Astrocyte of the cerebellum (primary cell): ENCODE data around the gene NCAM2.

Source experiments
- DNase-seq: peaks from one replicate; pipeline ENCODE4 v3.0.0-alpha.2; 2011; ENCODE audit warnings: low read depth
- H3K4me3 ChIP-seq: 2 replicates; pipeline ENCODE4 v1.5.1; 2011; ENCODE audit warnings: mild to moderate bottlenecking, low read depth, low read length, moderate library complexity
- in situ Hi-C: cut with HindIII; loops from 2 replicates; pipeline ENCODE4 v1.10.0; 2017; ENCODE audit warnings: low sequenced_read_pairs
- TF ChIP-seq, protein P1 (sequence below): IDR thresholded peaks from 2 replicates; pipeline ENCODE4 v1.5.1; 2012; ENCODE audit warnings: low read length, low read depth, moderate library complexity, mild to moderate bottlenecking; ENCODE audit errors: missing control alignments

Gene NCAM2

DNA sequence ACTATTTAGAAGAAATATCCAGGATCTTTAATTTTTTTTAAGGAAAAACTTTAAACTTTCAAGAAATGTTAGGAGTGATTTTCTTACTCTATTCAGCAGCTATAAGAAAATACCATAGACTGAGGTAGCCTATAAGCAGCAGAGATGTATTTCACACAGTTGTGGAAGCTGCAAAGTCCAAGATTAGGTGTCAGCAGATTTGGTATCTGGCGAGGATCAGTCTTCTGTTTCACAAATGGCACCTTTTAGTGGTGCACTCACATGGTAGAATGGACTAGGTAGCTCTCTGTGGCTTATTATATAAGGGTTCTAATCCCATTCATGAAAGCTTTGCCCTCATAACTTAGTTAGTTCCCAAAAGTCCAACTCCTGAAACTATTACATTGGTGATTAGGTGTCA lies 207.4 kb downstream of the NCAM2 start:
- TF ChIP-seq, protein P1, sequence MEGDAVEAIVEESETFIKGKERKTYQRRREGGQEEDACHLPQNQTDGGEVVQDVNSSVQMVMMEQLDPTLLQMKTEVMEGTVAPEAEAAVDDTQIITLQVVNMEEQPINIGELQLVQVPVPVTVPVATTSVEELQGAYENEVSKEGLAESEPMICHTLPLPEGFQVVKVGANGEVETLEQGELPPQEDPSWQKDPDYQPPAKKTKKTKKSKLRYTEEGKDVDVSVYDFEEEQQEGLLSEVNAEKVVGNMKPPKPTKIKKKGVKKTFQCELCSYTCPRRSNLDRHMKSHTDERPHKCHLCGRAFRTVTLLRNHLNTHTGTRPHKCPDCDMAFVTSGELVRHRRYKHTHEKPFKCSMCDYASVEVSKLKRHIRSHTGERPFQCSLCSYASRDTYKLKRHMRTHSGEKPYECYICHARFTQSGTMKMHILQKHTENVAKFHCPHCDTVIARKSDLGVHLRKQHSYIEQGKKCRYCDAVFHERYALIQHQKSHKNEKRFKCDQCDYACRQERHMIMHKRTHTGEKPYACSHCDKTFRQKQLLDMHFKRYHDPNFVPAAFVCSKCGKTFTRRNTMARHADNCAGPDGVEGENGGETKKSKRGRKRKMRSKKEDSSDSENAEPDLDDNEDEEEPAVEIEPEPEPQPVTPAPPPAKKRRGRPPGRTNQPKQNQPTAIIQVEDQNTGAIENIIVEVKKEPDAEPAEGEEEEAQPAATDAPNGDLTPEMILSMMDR, result no peak
- H3K4me3 ChIP-seq, result no peak overlapping the region
- in situ Hi-C loops, result no loop called here
- DNase-seq, result no peak

DNA sequence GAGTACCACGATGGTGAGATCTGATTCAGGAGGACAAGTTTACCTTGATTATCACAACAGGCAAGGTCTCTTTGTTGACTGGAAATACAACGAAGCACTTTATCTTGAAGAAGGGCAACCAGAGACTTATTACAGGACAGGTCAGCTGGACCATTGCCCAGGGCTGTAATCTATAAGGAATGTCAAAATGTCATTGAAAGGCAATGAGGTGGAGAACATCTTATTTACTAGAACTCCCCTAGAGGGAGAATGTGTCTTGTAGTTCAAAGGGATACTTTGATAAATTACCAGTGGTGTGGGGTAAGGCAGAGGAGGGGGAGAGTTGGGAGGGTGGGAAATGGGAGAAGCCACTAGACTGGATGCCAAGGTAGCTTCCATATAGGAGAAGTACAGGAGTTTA lies 212.3 kb downstream of the NCAM2 start:
- in situ Hi-C loops, result no loop called here
- TF ChIP-seq, protein P1, result no peak
- DNase-seq, result no peak
- no peak overlapping the region for H3K4me3 ChIP-seq

DNA sequence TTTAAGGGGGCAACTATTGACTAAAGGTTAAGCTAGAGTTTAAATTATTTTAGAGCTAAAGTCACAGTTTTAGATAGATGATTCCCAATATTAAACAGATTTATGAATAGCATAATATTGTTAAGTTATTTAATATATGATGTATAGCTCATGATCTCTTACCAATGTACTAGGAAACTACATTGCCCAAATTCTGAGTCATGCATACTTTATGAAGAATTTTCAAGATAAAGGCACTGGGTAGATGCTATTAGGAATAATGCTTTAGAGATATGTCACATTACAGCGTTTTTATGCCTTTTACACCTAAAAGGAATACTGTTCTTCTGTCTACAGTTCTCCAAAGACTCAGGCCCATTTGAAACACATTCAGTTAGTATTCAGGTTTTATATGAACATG lies 215.1 kb downstream of the NCAM2 start:
- TF ChIP-seq, protein P1, result no peak
- H3K4me3 ChIP-seq, result no peak overlapping the region
- DNase-seq, result no peak
- in situ Hi-C loops, result no loop called here

DNA sequence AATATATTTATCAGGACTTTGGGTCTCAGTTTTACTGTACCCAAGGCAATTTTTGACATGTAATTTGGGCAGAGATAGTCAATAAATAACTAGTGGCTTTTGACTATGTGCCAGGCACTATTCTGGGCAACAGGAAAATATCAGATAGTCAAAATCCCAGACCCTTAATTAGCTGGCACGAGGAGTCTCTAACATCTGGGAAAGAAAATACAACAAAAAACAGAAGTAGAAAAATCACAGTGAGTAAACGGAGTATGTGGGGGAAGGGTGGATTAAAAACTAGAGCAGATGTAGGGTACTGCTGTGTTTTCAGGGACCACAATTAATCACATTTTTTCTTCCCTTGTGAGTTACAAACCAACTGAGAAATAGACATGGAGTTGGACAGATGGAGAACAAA lies 217.8 kb downstream of the NCAM2 start:
- in situ Hi-C loops, result no loop called here
- no peak overlapping the region for H3K4me3 ChIP-seq
- no peak for DNase-seq
- TF ChIP-seq, protein P1, result no peak

DNA sequence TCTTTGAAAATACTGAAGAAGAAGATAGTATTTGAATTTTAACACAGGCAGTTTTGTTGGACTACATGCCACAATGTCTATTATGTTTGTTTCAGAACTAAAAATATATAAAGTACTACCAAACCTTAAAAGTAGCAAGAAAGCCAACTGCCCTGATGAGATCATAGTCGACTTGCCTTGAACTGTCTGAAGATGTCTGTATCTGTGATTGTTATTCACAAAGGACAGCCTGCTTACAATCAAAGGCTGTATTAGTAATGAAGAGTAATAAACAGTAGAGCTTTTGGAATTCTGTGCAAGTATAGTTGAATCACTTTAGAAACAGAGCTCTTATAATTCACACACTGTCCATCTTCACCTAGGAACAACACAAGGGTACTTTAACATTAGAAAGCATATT lies 228.3 kb downstream of the NCAM2 start:
- DNase-seq, result no peak
- no peak overlapping the region for H3K4me3 ChIP-seq
- TF ChIP-seq, protein P1, result no peak
- in situ Hi-C loops, result no loop called here

DNA sequence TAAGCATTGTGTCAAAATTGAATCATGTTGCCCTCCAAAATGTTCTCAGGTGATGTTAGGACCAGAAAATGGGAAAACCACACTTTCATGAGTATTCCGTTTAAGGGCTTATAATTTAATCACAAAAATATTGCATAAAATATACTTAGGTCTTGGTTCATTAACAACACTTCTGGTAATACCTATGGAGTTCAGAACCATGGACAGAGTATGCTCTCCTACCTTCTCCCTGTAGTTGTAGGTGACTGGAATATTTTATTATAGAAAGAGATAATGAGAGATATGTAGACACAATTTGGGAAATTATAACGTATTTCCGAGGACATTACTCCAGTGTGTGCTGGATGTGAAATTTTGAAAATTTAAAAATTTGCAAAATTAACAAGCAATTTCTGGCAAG lies 232.5 kb downstream of the NCAM2 start:
- TF ChIP-seq, protein P1, result no peak
- in situ Hi-C loops, result no loop called here
- DNase-seq, result peak; percentile 18
- H3K4me3 ChIP-seq, result no peak overlapping the region

DNA sequence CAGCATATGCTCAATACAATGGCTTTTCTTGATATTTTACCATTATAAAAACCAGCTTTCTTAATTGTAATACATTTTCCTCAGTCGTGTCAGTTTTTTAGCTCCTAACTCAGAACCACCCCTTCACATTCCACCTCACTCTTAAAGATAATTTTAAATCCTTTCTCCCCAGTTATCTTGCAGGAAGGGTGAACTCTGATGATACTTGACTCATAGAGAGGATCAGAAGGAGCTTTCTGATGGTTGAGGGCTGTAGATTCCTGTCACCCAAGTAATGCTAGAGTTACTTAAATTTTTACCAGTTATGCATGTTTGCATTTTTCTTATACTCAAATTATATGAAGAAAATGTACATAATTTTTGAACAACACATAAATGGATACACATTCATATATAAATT lies 233.7 kb downstream of the NCAM2 start:
- DNase-seq, result no peak

More for the DNA sequence above, 233.7 kb downstream of the NCAM2 start:
- in situ Hi-C loops, result no loop called here
- H3K4me3 ChIP-seq, result no peak overlapping the region
- TF ChIP-seq, protein P1, result no peak
